PC-3 (cell line): ENCODE results near the gene POMT2. TPM values are rescaled to one million over a fixed set of nuclear protein-coding genes. Genes with fewer than 3 reads are reported as not detected.

Experiments
- ATAC-seq: fragments of 200-7000 bp; cut with Tn5 transposase; 2 replicates; pipeline ENCODE4 v1.9.1; 2020; ENCODE audit warnings: mild to moderate bottlenecking, moderate library complexity
- Bru-seq: library from RNA; stranded (reverse); fragments of 400-500 nt; gene quantifications from one replicate; lab custom pipeline; 2021; lab: Mats Ljungman, UMichigan
- BruChase-seq, 2 experiments: library from RNA; stranded (reverse); fragments of 400-500 nt; gene quantifications; one replicate each; lab custom pipeline; 2021; lab: Mats Ljungman, UMichigan
- BruUV-seq: library from RNA; stranded (reverse); fragments of 400-500 nt; replicated peaks from 2 replicates; lab custom pipeline; 2021; lab: Mats Ljungman, UMichigan
- CTCF ChIA-PET: fragments of 300-600 bp; sonication (Branson Sonifier 250); formaldehyde crosslinking; loops from one replicate; lab custom pipeline; 2022; ENCODE audit warnings: antibody characterized with exemption; lab: Charles Lee
- POLR2A ChIA-PET: fragments of 300-600 bp; sonication (Branson Sonifier 250); formaldehyde crosslinking; loops from one replicate; lab custom pipeline; 2022; ENCODE audit warnings: antibody characterized with exemption; ENCODE audit not compliant: unreplicated experiment; lab: Charles Lee
- DNase-seq: peaks from one replicate; pipeline ENCODE4 v3.0.0-alpha.2; 2015
- H2AFZ ChIP-seq: fragments of 300-600 bp; sonication (generic); 2 replicates; pipeline ENCODE4 v1.6.0; 2016; ENCODE audit warnings: antibody characterized with exemption, low read length
- H3F3A ChIP-seq: fragments of 300-600 bp; sonication (generic); one replicate; pipeline ENCODE4 v1.6.0; 2017; ENCODE audit warnings: antibody characterized with exemption, low read length, control low read depth, mild to moderate bottlenecking; ENCODE audit not compliant: unreplicated experiment
- H3K27ac ChIP-seq: fragments of 300-600 bp; sonication (generic); 2 replicates; pipeline ENCODE4 v1.5.1; 2016; ENCODE audit warnings: mild to moderate bottlenecking, low read length
- H3K27me3 ChIP-seq: fragments of 300-600 bp; sonication (generic); 2 replicates; pipeline ENCODE4 v1.6.1; 2016; ENCODE audit warnings: low read length, mixed read lengths
- H3K36me3 ChIP-seq: fragments of 300-600 bp; sonication (generic); 2 replicates; pipeline ENCODE4 v1.6.1; 2016; ENCODE audit warnings: low read depth, mixed run types, low read length, mixed read lengths
- H3K4me1 ChIP-seq: fragments of 300-600 bp; sonication (generic); 2 replicates; pipeline ENCODE4 v1.5.1; 2016; ENCODE audit warnings: low read length; ENCODE audit not compliant: insufficient read depth
- H3K4me2 ChIP-seq: fragments of 300-600 bp; sonication (generic); 2 replicates; pipeline ENCODE4 v1.6.0; 2016; ENCODE audit warnings: low read length
- H3K4me3 ChIP-seq: fragments of 300-600 bp; sonication (generic); 2 replicates; pipeline ENCODE4 v1.5.1; 2016; ENCODE audit warnings: mild to moderate bottlenecking, low read length, mixed read lengths
- H3K79me2 ChIP-seq: fragments of 300-600 bp; sonication (generic); 2 replicates; pipeline ENCODE4 v1.6.1; 2017; ENCODE audit warnings: low read length, mixed read lengths
- H3K9ac ChIP-seq: fragments of 300-600 bp; sonication (generic); 2 replicates; pipeline ENCODE4 v1.6.0; 2016; ENCODE audit warnings: mild to moderate bottlenecking, low read length
- H3K9me2 ChIP-seq: fragments of 300-600 bp; sonication (generic); replicated peaks from 2 replicates; pipeline ENCODE4 v1.6.1; 2016; ENCODE audit warnings: mixed run types, low read length, mixed read lengths
- H3K9me3 ChIP-seq: fragments of 300-600 bp; sonication (generic); 2 replicates; pipeline ENCODE4 v1.6.1; 2016; ENCODE audit warnings: low read length, mixed read lengths
- H4K20me1 ChIP-seq: fragments of 300-600 bp; sonication (generic); 2 replicates; pipeline ENCODE4 v1.6.1; 2016; ENCODE audit warnings: low read length, mixed read lengths
- CTCF ChIP-seq: fragments of 300-600 bp; sonication (generic); conservative IDR thresholded peaks from 2 replicates; pipeline ENCODE4 v1.5.1; 2017; ENCODE audit warnings: antibody characterized with exemption, low read depth, mild to moderate bottlenecking, low read length
- EZH2 ChIP-seq: fragments of 300-600 bp; sonication (generic); IDR thresholded peaks from one replicate; pipeline ENCODE4 v1.6.1; 2017; ENCODE audit warnings: antibody characterized with exemption, mild to moderate bottlenecking, low read length; ENCODE audit not compliant: unreplicated experiment
- EZH2phosphoT487 ChIP-seq: fragments of 300-600 bp; sonication (generic); IDR thresholded peaks from 2 replicates; pipeline ENCODE4 v1.6.1; 2018; ENCODE audit warnings: mild to moderate bottlenecking, antibody characterized with exemption, low read length, borderline replicate concordance
- intact Hi-C: fragments of 100-400 bp; cut with micrococcal nuclease; formaldehyde crosslinking; loops from 2 replicates; pipeline ENCODE4 v1.9.0; 2023
- long read RNA-seq: library from polyadenylated mRNA; unstranded; transcript quantifications from one replicate; pipeline ENCODE4 v2.0.0, GENCODE V29; 2021; ENCODE audit not compliant: unreplicated experiment
- total RNA-seq: library from RNA; depleted of rRNA; stranded (reverse); fragments of >200 nt; gene quantifications from 2 replicates; pipeline ENCODE4 v1.2.3, GENCODE V29; 2014; rRNA removed

Gene POMT2, protein sequence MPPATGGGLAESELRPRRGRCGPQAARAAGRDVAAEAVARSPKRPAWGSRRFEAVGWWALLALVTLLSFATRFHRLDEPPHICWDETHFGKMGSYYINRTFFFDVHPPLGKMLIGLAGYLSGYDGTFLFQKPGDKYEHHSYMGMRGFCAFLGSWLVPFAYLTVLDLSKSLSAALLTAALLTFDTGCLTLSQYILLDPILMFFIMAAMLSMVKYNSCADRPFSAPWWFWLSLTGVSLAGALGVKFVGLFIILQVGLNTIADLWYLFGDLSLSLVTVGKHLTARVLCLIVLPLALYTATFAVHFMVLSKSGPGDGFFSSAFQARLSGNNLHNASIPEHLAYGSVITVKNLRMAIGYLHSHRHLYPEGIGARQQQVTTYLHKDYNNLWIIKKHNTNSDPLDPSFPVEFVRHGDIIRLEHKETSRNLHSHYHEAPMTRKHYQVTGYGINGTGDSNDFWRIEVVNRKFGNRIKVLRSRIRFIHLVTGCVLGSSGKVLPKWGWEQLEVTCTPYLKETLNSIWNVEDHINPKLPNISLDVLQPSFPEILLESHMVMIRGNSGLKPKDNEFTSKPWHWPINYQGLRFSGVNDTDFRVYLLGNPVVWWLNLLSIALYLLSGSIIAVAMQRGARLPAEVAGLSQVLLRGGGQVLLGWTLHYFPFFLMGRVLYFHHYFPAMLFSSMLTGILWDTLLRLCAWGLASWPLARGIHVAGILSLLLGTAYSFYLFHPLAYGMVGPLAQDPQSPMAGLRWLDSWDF
- 57.6 and 67.6 TPM in 2 replicates for total RNA-seq
- Bru-seq, nascent RNA: percentile 68 among the genes with signal in this experiment
- percentile 72 among the genes with signal in this experiment for BruChase-seq, experiment 1, labeled RNA remaining after a 6-hour chase
- BruChase-seq, experiment 2, labeled RNA remaining after a 2-hour chase: percentile 74 among the genes with signal in this experiment
- long read RNA-seq, full-length matches to known transcripts: 1 of 34 reads
- long read RNA-seq, partial matches to known transcripts: 9 of 34 reads
- long read RNA-seq, other reads (novel, unspliced or antisense): 24 of 34 reads

DNA sequence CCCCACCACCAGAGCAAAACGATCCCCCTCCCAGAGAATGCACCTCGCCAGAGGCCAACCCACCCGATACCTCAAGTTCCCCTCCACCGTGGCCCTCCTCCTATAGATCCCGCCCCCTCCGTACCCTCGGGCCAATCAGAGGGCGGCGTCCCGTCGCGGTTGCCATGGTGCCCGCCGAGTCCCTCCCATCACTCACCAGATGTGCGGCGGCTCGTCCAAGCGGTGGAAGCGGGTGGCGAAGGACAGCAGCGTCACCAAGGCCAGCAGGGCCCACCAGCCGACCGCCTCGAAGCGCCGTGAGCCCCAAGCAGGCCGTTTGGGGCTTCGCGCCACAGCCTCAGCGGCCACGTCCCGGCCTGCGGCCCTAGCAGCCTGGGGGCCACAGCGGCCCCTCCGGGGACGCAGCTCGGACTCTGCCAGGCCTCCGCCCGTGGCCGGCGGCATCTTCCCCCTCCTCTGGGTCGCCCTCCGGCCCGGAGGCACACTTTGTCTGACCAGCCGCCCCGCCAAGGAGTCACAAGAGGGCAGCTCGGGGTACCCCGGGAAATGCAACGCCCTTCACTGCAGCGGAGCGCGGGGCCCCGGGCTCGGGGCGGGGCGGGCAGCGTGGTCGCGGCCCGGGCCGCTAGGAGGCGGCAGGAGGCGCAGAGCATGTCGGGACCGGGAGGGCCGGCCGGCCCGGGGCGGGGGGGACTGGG is at the start of gene POMT2:
POMT2 (minus strand) TSS at position 646 of the 698 bp plus-strand sequence; CDS start at position 444, 202 bp downstream.
- Histone ChIP-seq H3K9ac (peak within 1 kb of the TSS; percentile 93), H3K4me2 (peak within 1 kb of the TSS; percentile 90), H3K79me2 (peaks cover 53% of the 10 kb centered on the region), H3F3A (no peaks in the 10 kb centered on the region), H2AFZ (peak within 1 kb of the TSS; percentile 93), H3K27me3 (no peaks in the 10 kb centered on the region), H3K9me3 (no peaks in the 10 kb centered on the region), H3K9me2 (no peaks in the 10 kb centered on the region), H3K4me1 (peaks cover 42% of the 10 kb centered on the region), H4K20me1 (peaks cover 16% of the 10 kb centered on the region; the same call in 1 of the 2 replicates), H3K36me3 (no peaks in the 10 kb centered on the region), H3K27ac (peak within 1 kb of the TSS; percentile 88), H3K4me3 (peak within 1 kb of the TSS; percentile 86)
- DNase-seq (peak; percentile 98), ATAC-seq (peak; percentile 66)
- no TSS peak for BruUV-seq
- intact Hi-C loops: loop anchor here (1.0 to 2.0 kb wide), 3 partner anchors 17 to 222 kb away; partner anchors contain the start of genes CIPC, SAMD15 and TMED8
- TF ChIP-seq EZH2: no peak
- TF ChIP-seq CTCF: peak; percentile 52; the same call in 1 of the 2 replicates
- no peak for TF ChIP-seq EZH2phosphoT487
- CTCF ChIA-PET: interaction anchor here (0.7 to 0.8 kb wide), 4 partner anchors 17 to 284 kb away, joined by 4 to 8 read pairs (median 6); no protein-coding TSS in a partner anchor
- POLR2A ChIA-PET: interaction anchor here (0.8 kb wide), 2 partner anchors 15 to 57 kb away, joined by 3 to 4 read pairs; partner anchors contain the start of genes SAMD15 and TMED8

GRCh38 chr14:77369285-77369684 is 48.6 kb upstream of the POMT2 start:
- ATAC-seq (no peak), DNase-seq (no peak)
- no peak overlapping the region for H3K27ac ChIP-seq
- ChIA-PET CTCF (no interaction called here), POLR2A (no interaction called here)
- peaks cover 12% of the 10 kb centered on the region for H3K79me2 ChIP-seq
- H3K4me1 ChIP-seq: peaks cover 11% of the 10 kb centered on the region; the same call in 1 of the 2 replicates
- H4K20me1 ChIP-seq: no peaks in the 10 kb centered on the region
- no peaks in the 10 kb centered on the region for H3K9me2 ChIP-seq
- H2AFZ ChIP-seq: no peak overlapping the region
- no peaks in the 10 kb centered on the region for H3K27me3 ChIP-seq
- no peak overlapping the region for H3K4me2 ChIP-seq
- no peak for TF ChIP-seq CTCF
- TF ChIP-seq EZH2phosphoT487: no peak
- TF ChIP-seq EZH2: no peak
- no peak overlapping the region for H3K4me3 ChIP-seq
- intact Hi-C loops: no loop called here
- H3K9ac ChIP-seq: no peak overlapping the region
- BruUV-seq: no TSS peak
- no peaks in the 10 kb centered on the region for H3K36me3 ChIP-seq
- H3K9me3 ChIP-seq: no peaks in the 10 kb centered on the region
- H3F3A ChIP-seq: no peaks in the 10 kb centered on the region
